ENCODE results near the gene AFF4.
"Not testable (repeated sequence)": the region's sequence is repeated elsewhere in the genome, so short reads cannot be mapped to it uniquely, and the experiment has no call there.

AFF4 gene

GRCh38 chr5:132963171-132964104 lies at the start of gene AFF4:
TSS of gene AFF4 (minus strand) at chr5:132963634. CDS start at chr5:132937189, 26,445 bp downstream.
- Histone ChIP-seq H3K9ac (ENCODE audit: low read depth, low read length) (peak within 1 kb of the TSS; percentile 95), H3K4me1 (ENCODE audit: insufficient read depth, low read length) (peaks cover 5% of the 10 kb centered on the region; the same call in 1 of the 2 replicates), H3K4me3 (ENCODE audit: low read length) (peak within 1 kb of the TSS; percentile 94), H3K27me3 (ENCODE audit: insufficient read depth, low read length) (no peaks in the 10 kb centered on the region), H3K27ac (ENCODE audit: low read length) (peak within 1 kb of the TSS; percentile 94), H3K9me3 (ENCODE audit: insufficient read depth, low read depth, low read length) (no peaks in the 10 kb centered on the region), H3K36me3 (ENCODE audit: insufficient read depth, low read depth, low read length) (no peaks in the 10 kb centered on the region)

DNA sequence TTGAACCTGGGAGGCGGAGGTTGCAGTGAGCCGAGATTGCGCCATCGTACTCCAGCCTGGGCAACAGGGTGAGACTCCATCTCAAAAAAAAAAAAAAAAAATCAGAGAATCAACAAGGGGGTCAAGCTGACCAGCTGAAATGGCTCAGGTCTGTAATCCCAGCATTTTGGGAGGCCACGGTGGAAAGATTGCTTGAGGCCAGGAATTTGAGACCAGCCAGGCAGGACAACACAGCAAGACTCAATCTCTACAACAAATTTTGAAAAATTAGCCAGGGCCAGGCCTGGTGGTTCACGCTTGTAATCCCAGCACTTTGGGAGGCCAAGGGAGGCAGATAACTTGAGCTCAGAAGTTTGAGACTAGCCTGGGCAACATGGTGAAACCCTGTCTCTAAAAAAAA lies 45.0 kb upstream of the AFF4 start:
- H3K4me1 ChIP-seq (ENCODE audit: insufficient read depth, low read length); H3K27me3 ChIP-seq (ENCODE audit: insufficient read depth, low read length); H3K27ac ChIP-seq (ENCODE audit: low read length); H3K9me3 ChIP-seq (ENCODE audit: insufficient read depth, low read depth, low read length); H3K4me3 ChIP-seq (ENCODE audit: low read length); H3K9ac ChIP-seq (ENCODE audit: low read depth, low read length): not testable (repeated sequence)
- peaks cover 23% of the 10 kb centered on the region for H3K36me3 ChIP-seq (ENCODE audit: insufficient read depth, low read depth, low read length)

DNA sequence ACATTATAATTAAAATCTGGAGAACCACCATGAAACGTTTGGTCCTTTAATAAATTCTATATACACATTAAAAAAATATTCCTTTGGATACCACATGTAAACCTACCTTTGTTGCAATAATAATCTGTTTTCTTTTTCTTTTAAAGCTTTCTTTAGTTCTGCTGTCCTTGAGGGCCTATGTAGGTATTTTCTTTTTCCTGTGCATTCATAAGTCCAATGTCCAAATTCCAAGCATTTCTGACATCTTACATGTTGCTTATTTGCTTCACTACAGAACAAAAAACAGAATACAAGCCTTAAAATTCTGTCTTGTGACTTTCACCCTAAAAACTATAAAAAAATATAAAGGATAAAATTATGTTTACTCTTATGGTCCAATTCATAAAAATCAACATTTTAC lies 43.2 kb upstream of the AFF4 start:
- H3K4me3 ChIP-seq (ENCODE audit: low read length), result no peak overlapping the region
- peaks cover 31% of the 10 kb centered on the region for H3K36me3 ChIP-seq (ENCODE audit: insufficient read depth, low read depth, low read length)
- no peaks in the 10 kb centered on the region for H3K4me1 ChIP-seq (ENCODE audit: insufficient read depth, low read length)
- no peak overlapping the region for H3K9ac ChIP-seq (ENCODE audit: low read depth, low read length)
- no peaks in the 10 kb centered on the region for H3K9me3 ChIP-seq (ENCODE audit: insufficient read depth, low read depth, low read length)
- H3K27ac ChIP-seq (ENCODE audit: low read length), result no peak overlapping the region
- no peaks in the 10 kb centered on the region for H3K27me3 ChIP-seq (ENCODE audit: insufficient read depth, low read length)

GRCh38 chr5:132999246-132999645 lies 35.8 kb upstream of the AFF4 start:
- H3K27me3 ChIP-seq (ENCODE audit: insufficient read depth, low read length), result no peaks in the 10 kb centered on the region
- H3K27ac ChIP-seq (ENCODE audit: low read length), result no peak overlapping the region
- H3K9me3 ChIP-seq (ENCODE audit: insufficient read depth, low read depth, low read length), result no peaks in the 10 kb centered on the region
- no peak overlapping the region for H3K9ac ChIP-seq (ENCODE audit: low read depth, low read length)
- H3K4me1 ChIP-seq (ENCODE audit: insufficient read depth, low read length), result no peaks in the 10 kb centered on the region
- H3K36me3 ChIP-seq (ENCODE audit: insufficient read depth, low read depth, low read length), result peaks cover 18% of the 10 kb centered on the region
- no peak overlapping the region for H3K4me3 ChIP-seq (ENCODE audit: low read length)

DNA sequence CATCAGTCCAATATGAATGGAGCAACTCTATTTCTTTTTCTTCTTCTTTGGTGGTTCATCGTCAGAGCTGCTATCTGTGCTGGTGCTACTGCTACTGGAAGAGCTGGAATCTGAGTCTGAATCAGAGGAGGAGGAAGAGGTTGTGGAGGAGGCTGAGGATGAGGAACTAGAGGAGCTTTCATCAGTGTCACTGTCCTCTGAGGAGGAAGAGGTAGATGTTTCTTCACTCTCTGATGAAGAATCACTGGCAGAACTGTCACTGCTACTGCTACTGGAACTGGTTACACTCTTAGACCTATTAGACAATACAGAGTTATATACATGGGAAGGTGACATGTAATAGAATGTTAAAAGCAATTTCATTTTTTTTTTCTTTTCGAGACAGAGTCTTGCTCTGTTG lies 35.1 kb upstream of the AFF4 start:
- H3K4me3 ChIP-seq (ENCODE audit: low read length), result no peak overlapping the region
- H3K9ac ChIP-seq (ENCODE audit: low read depth, low read length), result no peak overlapping the region
- H3K27ac ChIP-seq (ENCODE audit: low read length), result no peak overlapping the region
- H3K9me3 ChIP-seq (ENCODE audit: insufficient read depth, low read depth, low read length), result no peaks in the 10 kb centered on the region
- no peaks in the 10 kb centered on the region for H3K4me1 ChIP-seq (ENCODE audit: insufficient read depth, low read length)
- H3K27me3 ChIP-seq (ENCODE audit: insufficient read depth, low read length), result no peaks in the 10 kb centered on the region
- H3K36me3 ChIP-seq (ENCODE audit: insufficient read depth, low read depth, low read length), result peaks cover 15% of the 10 kb centered on the region

DNA sequence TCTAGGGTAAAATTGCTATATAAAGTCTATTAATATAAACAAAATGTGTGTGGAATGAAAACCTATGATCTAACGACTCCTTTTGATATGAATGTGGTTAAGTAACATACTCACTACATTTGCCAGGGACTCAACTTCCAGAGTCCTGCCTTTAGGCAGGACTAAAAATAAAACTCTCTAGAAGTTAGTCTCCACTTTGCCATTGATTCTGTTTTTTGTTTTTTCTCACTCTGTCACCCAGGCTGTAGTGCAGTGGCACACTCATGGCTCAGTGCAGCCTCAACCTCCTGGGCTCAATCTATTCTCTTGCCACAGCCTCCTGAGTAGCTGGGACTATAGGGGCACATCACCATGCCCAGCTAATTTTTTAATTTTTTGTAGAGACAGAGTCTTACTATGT lies 32.9 kb upstream of the AFF4 start:
- H3K9me3 ChIP-seq (ENCODE audit: insufficient read depth, low read depth, low read length), result no peaks in the 10 kb centered on the region
- no peaks in the 10 kb centered on the region for H3K4me1 ChIP-seq (ENCODE audit: insufficient read depth, low read length)
- no peaks in the 10 kb centered on the region for H3K27me3 ChIP-seq (ENCODE audit: insufficient read depth, low read length)
- peaks cover 6% of the 10 kb centered on the region; the same call in 1 of the 2 replicates for H3K36me3 ChIP-seq (ENCODE audit: insufficient read depth, low read depth, low read length)
- H3K9ac ChIP-seq (ENCODE audit: low read depth, low read length), result no peak overlapping the region
- H3K4me3 ChIP-seq (ENCODE audit: low read length), result no peak overlapping the region
- H3K27ac ChIP-seq (ENCODE audit: low read length), result no peak overlapping the region

GRCh38 chr5:132987531-132988408 lies 24.3 kb upstream of the AFF4 start:
- Histone ChIP-seq H3K27me3 (ENCODE audit: insufficient read depth, low read length) (no peaks in the 10 kb centered on the region), H3K9ac (ENCODE audit: low read depth, low read length) (no peak overlapping the region), H3K4me1 (ENCODE audit: insufficient read depth, low read length) (no peaks in the 10 kb centered on the region), H3K27ac (ENCODE audit: low read length) (no peak overlapping the region), H3K4me3 (ENCODE audit: low read length) (no peak overlapping the region), H3K36me3 (ENCODE audit: insufficient read depth, low read depth, low read length) (no peaks in the 10 kb centered on the region), H3K9me3 (ENCODE audit: insufficient read depth, low read depth, low read length) (no peaks in the 10 kb centered on the region)

- H3K9me3 ChIP-seq (ENCODE audit: insufficient read depth, low read depth, low read length); H3K9ac ChIP-seq (ENCODE audit: low read depth, low read length); H3K27me3 ChIP-seq (ENCODE audit: insufficient read depth, low read length); H3K27ac ChIP-seq (ENCODE audit: low read length); H3K4me1 ChIP-seq (ENCODE audit: insufficient read depth, low read length); H3K36me3 ChIP-seq (ENCODE audit: insufficient read depth, low read depth, low read length); H3K4me3 ChIP-seq (ENCODE audit: low read length): not testable (repeated sequence)
Measured at GRCh38 chr5:132982971-132983370, 19.5 kb upstream of the AFF4 start.

GRCh38 chr5:132981288-132981687 lies 17.9 kb upstream of the AFF4 start:
- Histone ChIP-seq H3K27me3 (ENCODE audit: insufficient read depth, low read length) (no peaks in the 10 kb centered on the region), H3K4me3 (ENCODE audit: low read length) (no peak overlapping the region), H3K4me1 (ENCODE audit: insufficient read depth, low read length) (no peaks in the 10 kb centered on the region), H3K36me3 (ENCODE audit: insufficient read depth, low read depth, low read length) (no peaks in the 10 kb centered on the region), H3K9me3 (ENCODE audit: insufficient read depth, low read depth, low read length) (0 out of 2 replicates have a peak, but pooled peaks cover 11% of the 10 kb centered on the region), H3K27ac (ENCODE audit: low read length) (no peak overlapping the region), H3K9ac (ENCODE audit: low read depth, low read length) (no peak overlapping the region)

DNA sequence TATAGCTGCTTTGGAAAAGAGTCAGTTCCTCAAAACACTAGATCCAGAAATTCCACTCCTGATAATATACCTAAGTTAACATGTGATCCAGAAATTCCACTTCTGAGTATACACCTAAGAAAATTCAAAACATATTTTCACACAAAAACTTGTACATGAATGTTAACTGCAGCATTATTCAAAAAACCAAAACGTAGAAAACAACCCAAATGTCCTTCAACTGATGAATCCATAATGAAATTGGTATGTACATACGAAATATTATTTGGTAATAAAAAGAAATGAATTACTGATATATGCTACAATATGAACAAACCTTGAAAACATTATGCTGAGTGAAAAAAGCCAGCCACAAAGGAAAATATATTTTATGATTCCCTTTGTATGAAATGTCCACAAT lies 16.5 kb upstream of the AFF4 start:
- H3K9me3 ChIP-seq (ENCODE audit: insufficient read depth, low read depth, low read length), result 0 out of 2 replicates have a peak, but pooled peaks cover 11% of the 10 kb centered on the region
- H3K27ac ChIP-seq (ENCODE audit: low read length), result no peak overlapping the region
- H3K9ac ChIP-seq (ENCODE audit: low read depth, low read length), result no peak overlapping the region
- no peak overlapping the region for H3K4me3 ChIP-seq (ENCODE audit: low read length)
- no peaks in the 10 kb centered on the region for H3K4me1 ChIP-seq (ENCODE audit: insufficient read depth, low read length)
- no peaks in the 10 kb centered on the region for H3K36me3 ChIP-seq (ENCODE audit: insufficient read depth, low read depth, low read length)
- H3K27me3 ChIP-seq (ENCODE audit: insufficient read depth, low read length), result no peaks in the 10 kb centered on the region

GRCh38 chr5:132979367-132979940 lies 16.0 kb upstream of the AFF4 start:
- H3K27me3 ChIP-seq (ENCODE audit: insufficient read depth, low read length), result no peaks in the 10 kb centered on the region
- no peaks in the 10 kb centered on the region for H3K4me1 ChIP-seq (ENCODE audit: insufficient read depth, low read length)
- no peak overlapping the region for H3K9ac ChIP-seq (ENCODE audit: low read depth, low read length)
- H3K9me3 ChIP-seq (ENCODE audit: insufficient read depth, low read depth, low read length), result 0 out of 2 replicates have a peak, but pooled peaks cover 11% of the 10 kb centered on the region
- H3K27ac ChIP-seq (ENCODE audit: low read length), result no peak overlapping the region
- H3K4me3 ChIP-seq (ENCODE audit: low read length), result no peak overlapping the region
- no peaks in the 10 kb centered on the region for H3K36me3 ChIP-seq (ENCODE audit: insufficient read depth, low read depth, low read length)

Measured in iPS-20b (cell line).